Activated CD4-positive, alpha-beta memory T cell treated with anti-CD3 and anti-CD28 coated beads for 36 hours (primary cell): ENCODE results near the gene AKR1C1. TPM values are rescaled to one million over a fixed set of nuclear protein-coding genes. Genes with fewer than 3 reads are reported as not detected.
"Not testable (repeated sequence)": the region's sequence is repeated elsewhere in the genome, so short reads cannot be mapped to it uniquely, and the experiment has no call there.

ENCODE experiments used
- CTCF ChIA-PET: fragments of 350-600 bp; sonication (Branson Sonifier 250); formaldehyde crosslinking; loops from one replicate; lab custom pipeline; 2021; ENCODE audit warnings: antibody characterized with exemption, inconsistent platforms; lab: Charles Lee
- POLR2A ChIA-PET: fragments of 350-600 bp; sonication (Branson Sonifier 250); formaldehyde crosslinking; loops from one replicate; lab custom pipeline; 2021; ENCODE audit warnings: antibody characterized with exemption; lab: Charles Lee
- DNase-seq: peaks from one replicate; pipeline ENCODE4 v3.0.0-alpha.2; 2020
- H3K27ac Mint-ChIP-seq: one replicate; pipeline ENCODE4 v1.8.0; 2021; ENCODE audit warnings: mixed read lengths
- H3K27me3 Mint-ChIP-seq: one replicate; pipeline ENCODE4 v1.8.0; 2021; ENCODE audit warnings: mixed read lengths
- H3K36me3 Mint-ChIP-seq: one replicate; pipeline ENCODE4 v1.8.0; 2021; ENCODE audit warnings: mixed read lengths
- H3K4me1 Mint-ChIP-seq: one replicate; pipeline ENCODE4 v1.8.0; 2021; ENCODE audit warnings: low read depth, mixed read lengths
- H3K4me3 Mint-ChIP-seq: one replicate; pipeline ENCODE4 v1.8.0; 2021; ENCODE audit warnings: mild to moderate bottlenecking, mixed read lengths
- H3K9me3 Mint-ChIP-seq: one replicate; pipeline ENCODE4 v1.8.0; 2021; ENCODE audit warnings: mixed read lengths
- intact Hi-C: fragments of 100-400 bp; cut with micrococcal nuclease; formaldehyde crosslinking; loops from one replicate; pipeline ENCODE4 v1.15.1; 2023
- total RNA-seq, 2 experiments: library from RNA; stranded (reverse); gene quantifications; one replicate each; pipeline ENCODE4 v1.2.3, GENCODE V29; 2021

AKR1C1 gene
- total RNA-seq, 2 experiments from 2014 or later = 0.12 to 0.22 TPM

DNA sequence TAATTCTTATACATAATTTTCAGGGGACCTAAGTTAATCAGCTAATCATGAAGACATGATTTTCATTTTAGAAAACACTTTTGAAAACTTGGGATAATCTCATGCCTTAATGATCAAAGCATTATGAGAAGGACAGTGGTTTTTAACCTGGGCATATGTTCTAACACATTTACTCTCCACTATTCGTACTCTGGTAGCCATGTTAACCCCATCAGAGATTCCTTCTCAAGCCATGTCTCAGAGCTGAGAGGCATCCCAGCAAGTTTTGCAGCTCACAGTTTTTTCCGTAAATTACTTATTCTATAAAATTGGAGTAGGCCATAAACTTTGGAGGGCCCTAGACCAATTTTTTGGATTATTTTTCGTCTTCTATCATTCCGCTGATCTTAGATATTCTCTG is 15.7 kb downstream of the AKR1C1 start:
- ChIA-PET CTCF (interaction anchor here (0.9 kb wide), 2 partner anchors 129 to 164 kb away, joined by 3 to 4 read pairs; no protein-coding TSS in a partner anchor), POLR2A (no interaction called here)
- no peak overlapping the region for H3K27ac Mint-ChIP-seq
- H3K36me3 Mint-ChIP-seq = peaks cover 1% of the 10 kb centered on the region
- peaks cover 1% of the 10 kb centered on the region for H3K27me3 Mint-ChIP-seq
- no peaks in the 10 kb centered on the region for H3K4me1 Mint-ChIP-seq
- H3K9me3 Mint-ChIP-seq = no peaks in the 10 kb centered on the region
- intact Hi-C loops = no loop called here
- no peak for DNase-seq
- H3K4me3 Mint-ChIP-seq = no peak overlapping the region

DNA sequence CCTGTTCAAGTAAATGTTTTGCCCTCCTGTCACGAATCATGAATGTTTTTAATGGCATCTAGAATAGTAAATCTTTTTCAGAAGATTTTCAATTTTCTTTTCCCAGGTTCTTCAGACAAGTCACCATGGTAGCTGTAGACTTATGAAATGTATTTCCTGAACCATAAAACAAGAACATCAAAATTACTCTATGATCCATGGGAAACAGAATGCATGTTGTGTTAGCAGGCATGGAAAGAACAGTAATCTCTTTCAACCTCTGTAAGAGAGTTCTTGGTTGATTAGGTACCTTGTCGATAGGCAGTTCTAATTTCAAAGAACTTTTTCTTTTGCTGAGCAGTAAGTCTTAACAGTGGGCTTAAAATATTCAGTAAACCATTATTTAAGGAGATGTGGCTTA is 17.6 kb downstream of the AKR1C1 start:
- POLR2A ChIA-PET = no interaction called here
- no peak overlapping the region for H3K4me3 Mint-ChIP-seq
- H3K9me3 Mint-ChIP-seq = no peaks in the 10 kb centered on the region
- peaks cover 4% of the 10 kb centered on the region for H3K27me3 Mint-ChIP-seq
- DNase-seq = no peak
- intact Hi-C loops = no loop called here
- no peaks in the 10 kb centered on the region for H3K4me1 Mint-ChIP-seq
- no peak overlapping the region for H3K27ac Mint-ChIP-seq
- peaks cover 1% of the 10 kb centered on the region for H3K36me3 Mint-ChIP-seq
- CTCF ChIA-PET = interaction anchor here (1.0 kb wide), 1 partner anchor 162 kb away, joined by 3 read pairs; no protein-coding TSS in a partner anchor

DNA sequence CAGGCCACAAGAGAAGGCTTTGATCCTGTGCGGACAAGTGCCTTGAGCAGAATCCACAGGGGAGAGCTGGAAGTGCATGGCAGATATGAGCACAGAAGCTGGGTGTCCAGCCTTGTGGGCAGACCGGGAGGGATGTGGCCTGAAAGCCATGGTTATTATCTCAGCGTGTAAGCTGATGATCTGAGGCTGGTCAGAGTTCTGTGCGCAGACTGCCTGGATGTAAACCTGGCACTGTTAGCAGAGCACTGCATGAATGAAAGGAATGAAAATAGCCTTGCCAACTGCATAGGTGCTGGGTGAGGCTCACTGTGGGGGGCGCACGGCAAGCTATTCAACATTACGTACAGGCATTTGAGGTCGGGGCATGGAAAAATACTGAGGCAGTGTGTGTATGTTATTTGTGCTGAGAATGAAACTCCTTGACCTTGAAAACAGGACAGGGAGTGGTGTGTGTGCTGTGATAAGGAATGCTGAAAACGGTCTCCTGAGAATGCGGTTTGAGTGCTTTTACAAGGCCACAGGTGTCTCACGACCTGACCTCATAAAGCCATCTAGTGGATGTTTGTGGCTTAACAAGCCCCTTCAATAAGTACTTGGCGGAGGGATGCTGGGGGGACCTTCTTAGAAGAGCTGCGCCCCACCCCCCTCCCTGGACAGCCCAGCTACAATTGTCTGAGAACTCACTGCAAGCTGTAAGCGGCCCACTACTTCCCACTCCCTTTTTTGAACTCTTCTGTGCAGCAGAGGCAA is 18.7 kb downstream of the AKR1C1 start:
- CTCF ChIA-PET = interaction anchor here (0.9 to 5.1 kb wide), 4 partner anchors 132 to 328 kb away, joined by 3 to 55 read pairs (median 3); no protein-coding TSS in a partner anchor
- no peaks in the 10 kb centered on the region for H3K4me1 Mint-ChIP-seq
- no peaks in the 10 kb centered on the region for H3K36me3 Mint-ChIP-seq
- no peak for DNase-seq
- no peaks in the 10 kb centered on the region for H3K9me3 Mint-ChIP-seq
- H3K4me3 Mint-ChIP-seq = no peak overlapping the region
- POLR2A ChIA-PET = no interaction called here
- intact Hi-C loops = loop anchor here (1.0 kb wide), 1 partner anchor 133 kb away; no protein-coding TSS in a partner anchor
- no peak overlapping the region for H3K27ac Mint-ChIP-seq
- H3K27me3 Mint-ChIP-seq = peaks cover 5% of the 10 kb centered on the region

DNA sequence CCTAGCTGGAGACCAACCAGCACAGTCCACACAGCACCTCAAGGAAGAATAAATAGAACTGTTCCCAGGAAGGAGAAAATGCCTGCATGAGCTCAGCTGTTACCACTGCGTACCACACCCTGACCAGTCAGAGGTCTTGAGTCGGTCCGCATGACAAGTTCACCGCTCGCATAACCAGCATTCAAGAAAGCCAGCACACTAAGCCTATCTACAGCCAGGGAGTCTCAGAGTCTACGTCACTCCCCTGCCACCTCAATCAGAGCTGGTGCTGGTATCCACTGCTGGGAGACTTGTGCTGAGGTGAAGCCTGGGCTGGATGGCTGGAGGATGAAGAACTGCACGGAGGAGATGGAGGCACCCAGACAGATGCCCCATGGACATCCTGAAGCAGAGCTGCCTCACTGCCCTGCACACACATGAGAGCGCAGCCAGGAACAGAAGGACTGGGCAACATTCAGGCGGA is 19.6 kb downstream of the AKR1C1 start:
- Mint-ChIP-seq H3K27me3 (peaks cover 5% of the 10 kb centered on the region), H3K27ac (no peak overlapping the region), H3K4me1 (no peaks in the 10 kb centered on the region), H3K4me3 (no peak overlapping the region), H3K36me3 (no peaks in the 10 kb centered on the region), H3K9me3 (no peaks in the 10 kb centered on the region)
- ChIA-PET POLR2A (no interaction called here), CTCF (interaction anchor here (0.9 to 5.1 kb wide), 2 partner anchors 133 to 327 kb away, joined by 3 to 55 read pairs; no protein-coding TSS in a partner anchor)
- DNase-seq = no peak
- intact Hi-C loops = loop anchor here (1.0 kb wide), 1 partner anchor 133 kb away; no protein-coding TSS in a partner anchor

DNA sequence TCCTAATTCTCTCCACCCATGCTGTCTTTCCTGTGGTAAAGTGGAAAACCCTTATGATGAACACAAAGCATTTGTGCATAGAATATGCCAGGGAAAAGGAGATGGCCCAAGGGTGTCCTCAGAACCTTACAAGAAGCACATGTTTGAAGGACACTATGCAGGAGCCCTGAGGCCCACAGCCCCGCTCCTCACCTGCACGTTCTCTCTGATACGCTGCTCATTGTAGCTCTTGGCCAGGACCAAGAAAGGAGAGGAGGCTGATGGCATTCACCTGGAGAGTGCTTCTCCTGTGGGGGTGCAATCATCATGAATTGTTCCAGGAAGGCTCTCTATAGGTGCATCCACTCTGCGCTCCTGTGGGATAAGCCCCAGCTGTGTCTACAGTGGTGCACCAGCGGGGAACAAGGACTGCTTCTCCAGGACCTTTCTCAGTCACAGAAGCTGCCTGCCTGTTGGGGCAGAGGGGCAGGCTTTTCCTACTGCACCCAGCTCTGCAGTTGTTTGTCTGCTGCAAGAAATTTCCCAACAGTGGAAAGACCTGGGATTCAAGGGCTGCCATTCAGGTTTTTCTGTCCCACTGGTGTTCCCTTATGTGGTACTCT is 20.5 kb downstream of the AKR1C1 start:
- Mint-ChIP-seq H3K9me3 (no peaks in the 10 kb centered on the region), H3K4me1 (no peaks in the 10 kb centered on the region), H3K4me3 (no peak overlapping the region), H3K27ac (no peak overlapping the region), H3K36me3 (no peaks in the 10 kb centered on the region), H3K27me3 (peaks cover 5% of the 10 kb centered on the region)
- no peak for DNase-seq
- intact Hi-C loops = no loop called here
- CTCF ChIA-PET = interaction anchor here (0.8 to 5.1 kb wide), 2 partner anchors 134 to 169 kb away, joined by 4 to 55 read pairs; no protein-coding TSS in a partner anchor
- POLR2A ChIA-PET = no interaction called here

DNA sequence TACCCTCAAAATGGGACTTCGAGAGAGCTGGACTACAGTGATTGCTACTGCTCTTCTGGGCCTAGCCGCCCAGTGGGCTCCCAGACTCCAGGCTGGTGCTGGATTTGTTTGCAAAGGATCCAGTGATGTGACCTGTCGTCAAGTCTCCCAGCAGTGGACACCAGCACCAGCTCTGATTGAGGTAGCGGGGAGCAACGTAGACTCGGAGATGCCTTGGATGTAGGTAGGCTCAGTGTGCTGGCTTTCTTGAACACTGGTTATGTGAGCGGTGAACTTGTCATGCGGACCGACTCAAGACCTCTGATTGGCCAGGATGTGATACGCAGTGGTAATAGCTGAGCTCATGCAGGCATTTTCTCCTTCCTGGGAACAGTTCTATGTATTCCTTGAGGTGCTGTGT is 21.0 kb downstream of the AKR1C1 start:
- ChIA-PET CTCF (interaction anchor here (0.8 to 5.1 kb wide), 2 partner anchors 134 to 169 kb away, joined by 4 to 55 read pairs; no protein-coding TSS in a partner anchor), POLR2A (no interaction called here)
- H3K4me3 Mint-ChIP-seq = no peak overlapping the region
- peaks cover 5% of the 10 kb centered on the region for H3K27me3 Mint-ChIP-seq
- DNase-seq = no peak
- intact Hi-C loops = no loop called here
- no peak overlapping the region for H3K27ac Mint-ChIP-seq
- no peaks in the 10 kb centered on the region for H3K36me3 Mint-ChIP-seq
- no peaks in the 10 kb centered on the region for H3K9me3 Mint-ChIP-seq
- no peaks in the 10 kb centered on the region for H3K4me1 Mint-ChIP-seq

DNA sequence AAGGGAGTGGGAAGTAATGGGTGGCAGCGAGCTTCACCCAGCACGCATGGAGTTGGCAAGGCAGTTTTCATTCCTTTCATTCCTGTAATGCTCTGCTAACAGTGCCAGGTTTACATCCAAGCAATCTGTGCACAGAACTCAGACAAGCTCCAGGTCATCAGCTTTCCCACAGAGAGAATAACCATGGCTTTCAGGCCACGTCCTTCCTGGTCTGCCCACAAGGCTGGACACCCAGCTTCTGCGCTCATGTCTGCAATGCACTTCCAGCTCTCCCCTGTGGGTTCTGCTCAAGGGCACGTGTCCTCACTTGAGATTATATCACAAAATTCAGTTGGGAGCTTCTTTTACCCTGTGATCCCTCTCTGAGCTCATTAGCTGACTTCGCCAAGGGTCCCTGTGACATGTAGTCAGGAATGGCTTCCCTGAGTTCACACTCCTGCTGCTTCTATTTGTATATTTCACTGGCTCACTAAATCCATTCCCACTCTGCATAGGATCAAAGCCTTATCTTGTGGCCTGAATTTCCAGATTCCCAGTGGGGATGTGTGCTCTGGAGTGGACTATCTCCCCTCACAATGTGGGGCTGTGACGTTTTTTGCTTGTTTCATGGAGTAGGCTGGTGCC is 21.9 kb downstream of the AKR1C1 start:
- Mint-ChIP-seq H3K9me3 (no peaks in the 10 kb centered on the region), H3K27me3 (peaks cover 5% of the 10 kb centered on the region), H3K27ac (no peak overlapping the region), H3K36me3 (no peaks in the 10 kb centered on the region), H3K4me1 (no peaks in the 10 kb centered on the region), H3K4me3 (no peak overlapping the region)
- intact Hi-C loops = no loop called here
- ChIA-PET CTCF (interaction anchor here (5.1 kb wide), 1 partner anchor 135 kb away, joined by 55 read pairs; no protein-coding TSS in a partner anchor), POLR2A (no interaction called here)
- no peak for DNase-seq

DNA sequence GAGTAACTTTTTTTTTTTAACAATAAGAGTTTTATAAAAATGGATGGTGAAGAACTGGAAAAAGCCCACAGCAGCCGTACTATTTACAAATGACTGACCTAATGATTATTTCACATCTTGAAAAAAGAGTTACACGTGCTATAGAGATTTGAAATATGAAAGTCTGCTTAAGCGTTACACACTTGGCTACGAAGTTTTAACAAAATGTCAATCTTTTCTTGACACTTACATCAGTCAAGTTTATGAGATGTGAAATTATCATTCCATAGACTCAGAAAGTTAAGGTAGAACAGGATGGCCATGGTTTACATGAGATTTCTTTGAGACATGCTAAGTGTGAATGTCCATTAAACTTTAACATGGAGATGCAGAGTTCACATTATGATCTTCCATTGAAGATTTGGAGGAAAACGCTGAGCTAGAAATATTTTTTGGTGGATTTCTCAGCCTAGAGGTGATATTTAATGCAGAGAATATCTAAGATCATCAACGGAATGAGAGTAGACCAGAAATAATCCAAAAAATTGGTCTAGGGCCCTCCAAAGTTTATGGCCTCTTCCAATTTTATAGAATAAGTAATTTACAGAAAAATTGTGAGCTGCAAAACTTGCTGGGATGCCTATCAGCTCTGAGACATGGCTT is 24.9 kb downstream of the AKR1C1 start:
- H3K36me3 Mint-ChIP-seq, H3K4me3 Mint-ChIP-seq, DNase-seq, H3K4me1 Mint-ChIP-seq, H3K27ac Mint-ChIP-seq, POLR2A ChIA-PET, H3K27me3 Mint-ChIP-seq, intact Hi-C loops, H3K9me3 Mint-ChIP-seq: not testable (repeated sequence)
- CTCF ChIA-PET = interaction anchor here (1.1 kb wide), 1 partner anchor 138 kb away, joined by 3 read pairs; no protein-coding TSS in a partner anchor

DNA sequence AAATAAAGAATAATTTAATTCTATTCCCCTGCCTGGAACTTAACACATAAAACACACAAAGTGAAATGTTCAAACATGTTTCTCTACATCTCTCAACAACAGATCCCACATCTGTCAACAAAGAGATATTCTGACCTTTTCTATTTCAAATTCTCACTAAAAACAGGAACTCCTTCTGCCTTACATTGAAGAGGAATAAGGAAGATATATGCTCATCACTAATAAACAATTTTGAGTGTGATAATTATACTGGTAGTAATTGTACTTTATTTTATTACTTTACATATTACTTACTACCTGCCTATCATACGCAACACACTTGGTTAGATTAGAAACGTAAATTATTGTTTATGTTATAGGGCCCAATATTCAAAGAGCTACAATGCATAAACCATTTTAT is 27.0 kb downstream of the AKR1C1 start:
- CTCF ChIA-PET = no interaction called here
- Mint-ChIP-seq H3K4me1 (no peaks in the 10 kb centered on the region), H3K27ac (no peak overlapping the region), H3K27me3 (peaks cover 3% of the 10 kb centered on the region), H3K4me3 (no peak overlapping the region), H3K36me3 (no peaks in the 10 kb centered on the region), H3K9me3 (no peaks in the 10 kb centered on the region)
- POLR2A ChIA-PET = no interaction called here
- no peak for DNase-seq
- intact Hi-C loops = no loop called here

DNA sequence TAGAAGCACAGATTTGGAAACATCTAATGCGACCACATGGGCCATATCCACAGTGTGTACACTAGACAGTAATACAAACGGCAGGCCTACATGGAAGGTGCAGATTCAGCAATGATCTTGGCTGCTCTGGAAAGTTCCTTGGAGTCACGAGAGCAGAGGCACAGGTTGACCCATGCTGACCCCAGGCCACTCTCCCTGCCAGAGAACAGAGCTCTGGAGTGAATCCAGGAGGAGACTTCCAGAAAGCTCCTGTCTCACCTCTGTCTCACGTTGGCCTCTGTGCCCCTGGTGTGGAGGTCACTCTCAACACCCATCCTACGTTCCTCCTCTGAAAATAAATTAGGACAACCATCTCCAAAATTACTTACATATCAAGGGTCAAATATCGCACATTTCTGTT is 28.2 kb downstream of the AKR1C1 start:
- POLR2A ChIA-PET, DNase-seq, H3K4me1 Mint-ChIP-seq, H3K9me3 Mint-ChIP-seq, H3K36me3 Mint-ChIP-seq, CTCF ChIA-PET, intact Hi-C loops, H3K27me3 Mint-ChIP-seq, H3K4me3 Mint-ChIP-seq, H3K27ac Mint-ChIP-seq: not testable (repeated sequence)

DNA sequence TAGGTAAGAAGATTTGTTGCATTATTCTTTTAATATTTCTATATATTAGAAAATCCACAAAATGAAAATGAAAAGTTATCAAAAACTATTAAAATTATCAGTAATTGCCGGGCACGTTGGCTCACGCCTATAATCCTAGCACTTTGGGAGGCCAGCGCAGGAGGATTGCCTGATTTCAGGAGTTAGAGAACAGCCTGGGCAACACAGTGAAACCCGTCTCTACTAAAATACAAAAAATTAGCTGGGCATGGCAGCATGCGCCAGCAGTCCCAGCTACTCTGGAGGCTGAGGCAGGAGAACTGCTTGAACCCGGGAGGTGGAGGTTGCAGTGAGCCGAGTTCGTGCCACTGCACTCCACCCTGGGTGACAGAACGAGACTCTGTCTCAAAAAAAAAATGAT is 29.3 kb downstream of the AKR1C1 start:
- H3K9me3 Mint-ChIP-seq, H3K4me1 Mint-ChIP-seq, H3K36me3 Mint-ChIP-seq, H3K27me3 Mint-ChIP-seq, POLR2A ChIA-PET, intact Hi-C loops, H3K27ac Mint-ChIP-seq, DNase-seq, H3K4me3 Mint-ChIP-seq, CTCF ChIA-PET: not testable (repeated sequence)

DNA sequence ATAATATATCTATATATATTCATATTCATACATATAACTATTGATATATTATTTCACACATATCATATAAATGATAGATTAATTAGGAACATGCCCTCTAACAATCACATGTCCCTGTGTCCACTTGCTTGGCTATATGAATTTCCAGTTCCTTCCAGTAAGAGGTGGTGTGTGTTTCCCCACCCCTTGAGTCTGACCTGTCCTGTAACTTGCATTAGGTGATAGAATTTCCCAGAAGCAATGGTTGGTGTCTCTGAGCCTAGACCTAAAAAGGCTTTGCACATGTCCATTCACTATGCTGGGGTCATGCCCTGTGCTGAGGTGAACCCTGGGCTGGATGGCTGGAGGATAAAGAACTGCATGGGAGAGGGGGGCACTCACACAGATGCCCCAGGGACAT is 31.0 kb downstream of the AKR1C1 start:
- H3K36me3 Mint-ChIP-seq, POLR2A ChIA-PET, DNase-seq, H3K4me3 Mint-ChIP-seq, CTCF ChIA-PET, H3K9me3 Mint-ChIP-seq, intact Hi-C loops, H3K4me1 Mint-ChIP-seq, H3K27me3 Mint-ChIP-seq, H3K27ac Mint-ChIP-seq: not testable (repeated sequence)
